GM23338 (cell line): ENCODE measurements around the gene PROX1. TPM values are rescaled to one million over a fixed set of nuclear protein-coding genes. Genes with fewer than 3 reads are reported as not detected.

ENCODE experiments used
- ATAC-seq: fragments of 200-7000 bp; cut with Tn5 transposase; 3 replicates; pipeline ENCODE4 v1.9.1; 2020
- DNase-seq: peaks from one replicate; pipeline ENCODE4 v3.0.0-alpha.2; 2015; ENCODE audit warnings: low spot score
- H2AFZ ChIP-seq: fragments of 200-600 bp; sonication (generic); 2 replicates; pipeline ENCODE4 v1.8.0; 2016; ENCODE audit warnings: antibody characterized with exemption, mild to moderate bottlenecking, moderate library complexity
- H3F3A ChIP-seq: fragments of 200-600 bp; sonication (generic); replicated peaks from 2 replicates; pipeline ENCODE4 v1.8.0; 2017; ENCODE audit warnings: antibody characterized with exemption, mixed run types, low read depth
- H3K27ac ChIP-seq: fragments of 200-600 bp; sonication (generic); 2 replicates; pipeline ENCODE4 v1.6.1; 2016; ENCODE audit warnings: low read depth
- H3K27me3 ChIP-seq: fragments of 200-600 bp; sonication (generic); 2 replicates; pipeline ENCODE4 v1.8.0; 2016; ENCODE audit warnings: mild to moderate bottlenecking, mixed run types, moderate library complexity; ENCODE audit not compliant: insufficient read depth
- H3K36me3 ChIP-seq: fragments of 200-600 bp; sonication (generic); 2 replicates; pipeline ENCODE4 v1.8.0; 2016; ENCODE audit warnings: mild to moderate bottlenecking; ENCODE audit not compliant: insufficient read depth
- H3K4me1 ChIP-seq: fragments of 200-600 bp; sonication (generic); 2 replicates; pipeline ENCODE4 v1.8.0; 2016; ENCODE audit warnings: mild to moderate bottlenecking, moderate library complexity; ENCODE audit not compliant: insufficient read depth
- H3K4me2 ChIP-seq: fragments of 200-600 bp; sonication (generic); 2 replicates; pipeline ENCODE4 v1.7.1; 2017; ENCODE audit warnings: mixed run types
- H3K4me3 ChIP-seq: fragments of 200-600 bp; sonication (generic); 2 replicates; pipeline ENCODE4 v1.6.1; 2016; ENCODE audit warnings: mixed run types
- H3K79me2 ChIP-seq: fragments of 200-600 bp; sonication (generic); replicated peaks from 2 replicates; pipeline ENCODE4 v1.8.0; 2017; ENCODE audit warnings: mild to moderate bottlenecking; ENCODE audit not compliant: insufficient read depth
- H3K9me2 ChIP-seq: fragments of 200-600 bp; sonication (generic); 2 replicates; pipeline ENCODE4 v1.8.0; 2017; ENCODE audit not compliant: insufficient read depth
- H4K20me1 ChIP-seq: fragments of 200-600 bp; sonication (generic); replicated peaks from 2 replicates; pipeline ENCODE4 v1.8.0; 2017; ENCODE audit warnings: mild to moderate bottlenecking; ENCODE audit not compliant: insufficient read depth
- H3K27ac Mint-ChIP-seq: 2 replicates; pipeline ENCODE4 v1.8.0; 2020; ENCODE audit warnings: inconsistent platforms, mild to moderate bottlenecking, moderate library complexity, mixed read lengths
- H3K27me3 Mint-ChIP-seq: 3 replicates; pipeline ENCODE4 v1.8.0; 2022; ENCODE audit warnings: low read depth, mild to moderate bottlenecking, moderate library complexity, mixed read lengths, inconsistent platforms; ENCODE audit not compliant: insufficient read depth, poor library complexity
- H3K36me3 Mint-ChIP-seq: 3 replicates; pipeline ENCODE4 v1.8.0; 2021; ENCODE audit warnings: low read depth, mild to moderate bottlenecking, inconsistent platforms, moderate library complexity, mixed read lengths
- H3K4me1 Mint-ChIP-seq: 3 replicates; pipeline ENCODE4 v1.8.0; 2020; ENCODE audit warnings: mild to moderate bottlenecking, inconsistent platforms, mixed read lengths
- H3K4me3 Mint-ChIP-seq: 3 replicates; pipeline ENCODE4 v1.8.0; 2021; ENCODE audit warnings: moderate library complexity, mild to moderate bottlenecking, inconsistent platforms, mixed read lengths
- H3K9me3 Mint-ChIP-seq: 3 replicates; pipeline ENCODE4 v1.8.0; 2020; ENCODE audit warnings: moderate library complexity, mild to moderate bottlenecking, inconsistent platforms, mixed read lengths
- CREB1 ChIP-seq: fragments of 250-450 bp; sonication (Bioruptor Pico); IDR thresholded peaks from 2 replicates; pipeline ENCODE4 v1.5.0; 2020; ENCODE audit warnings: low read depth, mild to moderate bottlenecking, moderate library complexity
- EZH2phosphoT487 ChIP-seq: fragments of 200-600 bp; sonication (generic); IDR thresholded peaks from one replicate; pipeline ENCODE4 v1.8.1; 2018; ENCODE audit warnings: antibody characterized with exemption; ENCODE audit not compliant: unreplicated experiment
- JUNB ChIP-seq: IDR thresholded peaks from one replicate; pipeline ENCODE4 v1.6.1; 2016; ENCODE audit warnings: antibody characterized with exemption; ENCODE audit not compliant: unreplicated experiment
- NANOG ChIP-seq: IDR thresholded peaks from 2 replicates; pipeline ENCODE4 v1.6.1; 2016; ENCODE audit warnings: antibody characterized with exemption, borderline replicate concordance
- POLR2AphosphoS5 ChIP-seq: IDR thresholded peaks from 2 replicates; pipeline ENCODE4 v1.6.1; 2016; ENCODE audit warnings: antibody characterized with exemption, low read depth
- STAT1 ChIP-seq: IDR thresholded peaks from one replicate; pipeline ENCODE4 v1.6.1; 2016; ENCODE audit warnings: antibody characterized with exemption; ENCODE audit not compliant: unreplicated experiment
- ZNF114 ChIP-seq: fragments of 250-450 bp; sonication (Bioruptor Pico); IDR thresholded peaks from 2 replicates; pipeline ENCODE4 v1.5.0; 2020; ENCODE audit warnings: mild to moderate bottlenecking, moderate library complexity
- ZNF331 ChIP-seq: fragments of 250-450 bp; sonication (Bioruptor Pico); IDR thresholded peaks from 2 replicates; pipeline ENCODE4 v1.5.0; 2020; ENCODE audit warnings: low read depth, mild to moderate bottlenecking, moderate library complexity
- polyA plus RNA-seq: library from polyadenylated mRNA; unstranded; fragments of >200 nt; fragmentation: Nextera tagmentation; extraction: Ambion mirVana; gene quantifications from 2 replicates; pipeline ENCODE4 v1.2.1, GENCODE V29; 2016
- total RNA-seq: library from RNA; depleted of rRNA; stranded (reverse); fragments of >200 nt; shearing (Covaris generic); gene quantifications from 2 replicates; pipeline ENCODE4 v1.2.3, GENCODE V29; 2014
- TF ChIP-seq, protein P1 (sequence below): IDR thresholded peaks from one replicate; pipeline ENCODE4 v1.6.1; 2018; ENCODE audit warnings: antibody characterized with exemption; ENCODE audit not compliant: unreplicated experiment
- TF ChIP-seq, protein P2 (sequence below): IDR thresholded peaks from 2 replicates; pipeline ENCODE4 v1.6.1; 2016; ENCODE audit warnings: antibody characterized with exemption
- TF ChIP-seq, protein P3 (sequence below), 2 experiments: fragments of 200-600 bp in 1 of 2; sonication (generic) in 1 of 2; conservative IDR thresholded peaks; 2 replicates each; pipeline versions ENCODE4 v1.5.1 to v1.6.1; 2016 to 2017; ENCODE audit warnings: antibody characterized with exemption in 2 of 2, low read depth in 2 of 2, mild to moderate bottlenecking in 2 of 2, moderate library complexity in 1 of 2

PROX1 gene
- total and polyA plus RNA-seq, 2 experiments from 2014 or later: 0.49 to 0.66 TPM

DNA sequence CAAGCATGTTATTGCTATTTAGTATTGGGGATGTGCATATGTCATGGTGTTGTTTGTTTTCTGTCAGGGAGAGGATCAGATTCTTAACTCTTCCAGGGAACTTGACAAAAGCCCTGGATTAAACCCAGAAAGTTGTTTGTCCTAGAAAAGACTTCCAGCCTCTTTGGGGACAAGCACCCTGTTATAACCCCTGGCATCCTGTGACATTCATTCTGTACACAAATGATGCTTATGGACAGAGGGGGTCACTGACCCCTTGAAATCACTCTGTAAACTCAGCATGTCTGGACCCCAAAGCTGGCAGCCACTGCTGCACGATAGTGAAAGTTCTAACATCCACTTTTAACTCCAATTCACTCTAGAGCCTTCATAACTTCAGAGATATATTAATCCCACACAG is 81.2 kb downstream of the PROX1 start (continued):
- TF ChIP-seq, protein P1, sequence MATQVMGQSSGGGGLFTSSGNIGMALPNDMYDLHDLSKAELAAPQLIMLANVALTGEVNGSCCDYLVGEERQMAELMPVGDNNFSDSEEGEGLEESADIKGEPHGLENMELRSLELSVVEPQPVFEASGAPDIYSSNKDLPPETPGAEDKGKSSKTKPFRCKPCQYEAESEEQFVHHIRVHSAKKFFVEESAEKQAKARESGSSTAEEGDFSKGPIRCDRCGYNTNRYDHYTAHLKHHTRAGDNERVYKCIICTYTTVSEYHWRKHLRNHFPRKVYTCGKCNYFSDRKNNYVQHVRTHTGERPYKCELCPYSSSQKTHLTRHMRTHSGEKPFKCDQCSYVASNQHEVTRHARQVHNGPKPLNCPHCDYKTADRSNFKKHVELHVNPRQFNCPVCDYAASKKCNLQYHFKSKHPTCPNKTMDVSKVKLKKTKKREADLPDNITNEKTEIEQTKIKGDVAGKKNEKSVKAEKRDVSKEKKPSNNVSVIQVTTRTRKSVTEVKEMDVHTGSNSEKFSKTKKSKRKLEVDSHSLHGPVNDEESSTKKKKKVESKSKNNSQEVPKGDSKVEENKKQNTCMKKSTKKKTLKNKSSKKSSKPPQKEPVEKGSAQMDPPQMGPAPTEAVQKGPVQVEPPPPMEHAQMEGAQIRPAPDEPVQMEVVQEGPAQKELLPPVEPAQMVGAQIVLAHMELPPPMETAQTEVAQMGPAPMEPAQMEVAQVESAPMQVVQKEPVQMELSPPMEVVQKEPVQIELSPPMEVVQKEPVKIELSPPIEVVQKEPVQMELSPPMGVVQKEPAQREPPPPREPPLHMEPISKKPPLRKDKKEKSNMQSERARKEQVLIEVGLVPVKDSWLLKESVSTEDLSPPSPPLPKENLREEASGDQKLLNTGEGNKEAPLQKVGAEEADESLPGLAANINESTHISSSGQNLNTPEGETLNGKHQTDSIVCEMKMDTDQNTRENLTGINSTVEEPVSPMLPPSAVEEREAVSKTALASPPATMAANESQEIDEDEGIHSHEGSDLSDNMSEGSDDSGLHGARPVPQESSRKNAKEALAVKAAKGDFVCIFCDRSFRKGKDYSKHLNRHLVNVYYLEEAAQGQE: no peak

DNA sequence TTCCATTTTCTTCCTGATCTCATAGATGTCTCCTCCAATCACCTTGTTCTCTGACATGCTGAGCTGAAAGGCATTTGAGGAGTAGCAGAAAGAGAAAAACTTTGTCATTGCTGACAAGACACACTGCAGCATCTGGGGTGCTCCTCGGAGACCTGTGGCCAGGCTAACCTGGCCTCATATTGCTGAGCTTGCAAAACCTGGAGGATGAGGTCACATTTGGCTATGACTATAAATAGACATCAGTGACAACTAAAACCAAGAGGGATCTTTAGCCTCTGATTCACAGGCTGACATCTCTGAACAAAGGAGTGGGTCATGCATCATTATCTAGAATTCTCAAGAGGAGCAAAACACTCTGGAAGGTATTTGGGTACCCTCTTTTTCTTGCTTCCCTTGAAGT is 83.7 kb downstream of the PROX1 start:
- Histone ChIP-seq H3K4me2 (no peak overlapping the region), H3K4me3 (no peak overlapping the region), H3F3A (no peaks in the 10 kb centered on the region), H3K4me1 (peaks cover 4% of the 10 kb centered on the region; the same call in 1 of the 2 replicates), H3K9me2 (no peaks in the 10 kb centered on the region), H3K27ac (no peak overlapping the region), H3K79me2 (no peaks in the 10 kb centered on the region), H3K36me3 (no peaks in the 10 kb centered on the region), H3K27me3 (no peaks in the 10 kb centered on the region), H2AFZ (no peak overlapping the region), H4K20me1 (no peaks in the 10 kb centered on the region)
- Mint-ChIP-seq H3K4me3 (no peak overlapping the region), H3K4me1 (peaks cover 12% of the 10 kb centered on the region; the same call in 2 of the 3 replicates), H3K27me3 (no peaks in the 10 kb centered on the region), H3K27ac (no peak overlapping the region), H3K9me3 (no peaks in the 10 kb centered on the region), H3K36me3 (no peaks in the 10 kb centered on the region)
- TF ChIP-seq, protein P2, sequence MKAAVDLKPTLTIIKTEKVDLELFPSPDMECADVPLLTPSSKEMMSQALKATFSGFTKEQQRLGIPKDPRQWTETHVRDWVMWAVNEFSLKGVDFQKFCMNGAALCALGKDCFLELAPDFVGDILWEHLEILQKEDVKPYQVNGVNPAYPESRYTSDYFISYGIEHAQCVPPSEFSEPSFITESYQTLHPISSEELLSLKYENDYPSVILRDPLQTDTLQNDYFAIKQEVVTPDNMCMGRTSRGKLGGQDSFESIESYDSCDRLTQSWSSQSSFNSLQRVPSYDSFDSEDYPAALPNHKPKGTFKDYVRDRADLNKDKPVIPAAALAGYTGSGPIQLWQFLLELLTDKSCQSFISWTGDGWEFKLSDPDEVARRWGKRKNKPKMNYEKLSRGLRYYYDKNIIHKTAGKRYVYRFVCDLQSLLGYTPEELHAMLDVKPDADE: no peak
- TF ChIP-seq NANOG: no peak
- TF ChIP-seq ZNF114 (CRISPR knock-in tag): no peak
- TF ChIP-seq, protein P1: no peak
- TF ChIP-seq, protein P3, sequence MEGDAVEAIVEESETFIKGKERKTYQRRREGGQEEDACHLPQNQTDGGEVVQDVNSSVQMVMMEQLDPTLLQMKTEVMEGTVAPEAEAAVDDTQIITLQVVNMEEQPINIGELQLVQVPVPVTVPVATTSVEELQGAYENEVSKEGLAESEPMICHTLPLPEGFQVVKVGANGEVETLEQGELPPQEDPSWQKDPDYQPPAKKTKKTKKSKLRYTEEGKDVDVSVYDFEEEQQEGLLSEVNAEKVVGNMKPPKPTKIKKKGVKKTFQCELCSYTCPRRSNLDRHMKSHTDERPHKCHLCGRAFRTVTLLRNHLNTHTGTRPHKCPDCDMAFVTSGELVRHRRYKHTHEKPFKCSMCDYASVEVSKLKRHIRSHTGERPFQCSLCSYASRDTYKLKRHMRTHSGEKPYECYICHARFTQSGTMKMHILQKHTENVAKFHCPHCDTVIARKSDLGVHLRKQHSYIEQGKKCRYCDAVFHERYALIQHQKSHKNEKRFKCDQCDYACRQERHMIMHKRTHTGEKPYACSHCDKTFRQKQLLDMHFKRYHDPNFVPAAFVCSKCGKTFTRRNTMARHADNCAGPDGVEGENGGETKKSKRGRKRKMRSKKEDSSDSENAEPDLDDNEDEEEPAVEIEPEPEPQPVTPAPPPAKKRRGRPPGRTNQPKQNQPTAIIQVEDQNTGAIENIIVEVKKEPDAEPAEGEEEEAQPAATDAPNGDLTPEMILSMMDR (conservative IDR thresholded peaks at IDR 0.05; ENCODE audit: low read depth in 2 of 2): no peak
- TF ChIP-seq EZH2phosphoT487: no peak
- TF ChIP-seq JUNB: no peak
- TF ChIP-seq CREB1 (CRISPR knock-in tag): no peak
- no peak for TF ChIP-seq STAT1
- TF ChIP-seq POLR2AphosphoS5: no peak
- TF ChIP-seq ZNF331 (CRISPR knock-in tag): no peak
- ATAC-seq (no peak), DNase-seq (no peak)
